PC-9 (cell line): ENCODE results near the gene PUS10.

Experiments
- CTCF ChIP-seq: fragments of 200-600 bp; sonication (generic); conservative IDR thresholded peaks from 2 replicates; pipeline ENCODE4 v1.6.1; 2017; ENCODE audit warnings: mixed run types, antibody characterized with exemption, mild to moderate bottlenecking, moderate library complexity
- EZH2 ChIP-seq: fragments of 200-600 bp; sonication (generic); IDR thresholded peaks from 2 replicates; pipeline ENCODE4 v1.8.0; 2017; ENCODE audit warnings: antibody characterized with exemption, low read depth

GRCh38 chr2:60976256-60976850, 41.7 kb downstream of the PUS10 start:
- TF ChIP-seq CTCF (no peak), EZH2 (no peak)
